SH-SY5Y (cell line): ENCODE data around the gene SIK3.

Source experiments
- GATA2 ChIP-seq: IDR thresholded peaks from 2 replicates; pipeline ENCODE4 v1.6.1; 2011; ENCODE audit warnings: mild to moderate bottlenecking, low read depth, low read length
- GATA3 ChIP-seq: IDR thresholded peaks from 2 replicates; pipeline ENCODE4 v1.6.1; 2011; ENCODE audit warnings: low read depth, mild to moderate bottlenecking, low read length, moderate library complexity

GRCh38 chr11:117080370-117080769 lies 17.9 kb downstream of the SIK3 start:
- no peak for TF ChIP-seq GATA2
- TF ChIP-seq GATA3, result no peak
